ENCODE measurements around the gene PLCB1. TPM values are rescaled to one million over a fixed set of nuclear protein-coding genes. Genes with fewer than 3 reads are reported as not detected.

PLCB1 gene
- total RNA-seq, 1 experiment from 2014 or later, result not detected

GRCh38 chr20:8646033-8646441 is 514.0 kb downstream of the PLCB1 start:
- H2AFZ ChIP-seq, result no peak overlapping the region
- H3K9me3 ChIP-seq (ENCODE audit: insufficient read depth, low read depth), result no peaks in the 10 kb centered on the region
- BruUV-seq (replicated peaks), result no TSS peak
- H3K9me2 ChIP-seq (ENCODE audit: insufficient read depth), result no peaks in the 10 kb centered on the region
- H3K27me3 ChIP-seq (ENCODE audit: insufficient read depth, low read depth), result 0 out of 2 replicates have a peak, but pooled peaks cover under 1% of the 10 kb centered on the region
- no peaks in the 10 kb centered on the region for H4K20me1 ChIP-seq (ENCODE audit: insufficient read depth)
- no peak overlapping the region for H3K27ac ChIP-seq
- H3K4me2 ChIP-seq, result no peak overlapping the region
- DNase-seq, result no peak
- ChIA-PET CTCF (no interaction called here), POLR2A (ENCODE audit: unreplicated experiment) (no interaction called here)
- H3K4me3 ChIP-seq, result no peak overlapping the region
- no peaks in the 10 kb centered on the region for H3K36me3 ChIP-seq (ENCODE audit: low read depth)
- no peaks in the 10 kb centered on the region for H3F3A ChIP-seq (ENCODE audit: insufficient read depth, low read depth)
- no peaks in the 10 kb centered on the region for H3K4me1 ChIP-seq (replicated peaks; ENCODE audit: insufficient read depth)
- TF ChIP-seq CTCF (conservative IDR thresholded peaks at IDR 0.05), result no peak
- no peak for TF ChIP-seq EZH2 (IDR thresholded peaks at IDR 0.05; ENCODE audit: low read depth)
- intact Hi-C loops (cut with micrococcal nuclease; ENCODE audit: unreplicated experiment), result no loop called here
- no peaks in the 10 kb centered on the region for H3K79me2 ChIP-seq (ENCODE audit: low read depth)

- TF ChIP-seq EZH2 (IDR thresholded peaks at IDR 0.05; ENCODE audit: low read depth) (no peak), CTCF (conservative IDR thresholded peaks at IDR 0.05) (no peak)
- Histone ChIP-seq H4K20me1 (ENCODE audit: insufficient read depth) (no peaks in the 10 kb centered on the region), H3K9me2 (ENCODE audit: insufficient read depth) (no peaks in the 10 kb centered on the region), H3K4me3 (no peak overlapping the region), H2AFZ (no peak overlapping the region), H3K27ac (no peak overlapping the region), H3K9me3 (ENCODE audit: insufficient read depth, low read depth) (no peaks in the 10 kb centered on the region), H3K36me3 (ENCODE audit: low read depth) (no peaks in the 10 kb centered on the region), H3K4me1 (replicated peaks; ENCODE audit: insufficient read depth) (no peaks in the 10 kb centered on the region), H3K27me3 (ENCODE audit: insufficient read depth, low read depth) (peaks cover 7% of the 10 kb centered on the region; the same call in 1 of the 2 replicates), H3K4me2 (no peak overlapping the region), H3F3A (ENCODE audit: insufficient read depth, low read depth) (no peaks in the 10 kb centered on the region), H3K79me2 (ENCODE audit: low read depth) (no peaks in the 10 kb centered on the region)
- BruUV-seq (replicated peaks), result no TSS peak
- intact Hi-C loops (cut with micrococcal nuclease; ENCODE audit: unreplicated experiment), result no loop called here
- ChIA-PET CTCF (no interaction called here), POLR2A (ENCODE audit: unreplicated experiment) (no interaction called here)
- DNase-seq, result no peak
Measured at GRCh38 chr20:8646716-8647115, 514.6 kb downstream of the PLCB1 start.

GRCh38 chr20:8647961-8648441 is 515.9 kb downstream of the PLCB1 start:
- TF ChIP-seq CTCF (conservative IDR thresholded peaks at IDR 0.05), result no peak
- TF ChIP-seq EZH2 (IDR thresholded peaks at IDR 0.05; ENCODE audit: low read depth), result no peak
- BruUV-seq (replicated peaks), result no TSS peak

More at GRCh38 chr20:8647961-8648441, 515.9 kb downstream of the PLCB1 start:
- H3K4me3 ChIP-seq, result no peak overlapping the region
- H3F3A ChIP-seq (ENCODE audit: insufficient read depth, low read depth), result no peaks in the 10 kb centered on the region
- intact Hi-C loops (cut with micrococcal nuclease; ENCODE audit: unreplicated experiment), result no loop called here
- H3K9me3 ChIP-seq (ENCODE audit: insufficient read depth, low read depth), result no peaks in the 10 kb centered on the region
- no peaks in the 10 kb centered on the region for H4K20me1 ChIP-seq (ENCODE audit: insufficient read depth)
- no peak overlapping the region for H2AFZ ChIP-seq
- peaks cover 10% of the 10 kb centered on the region; the same call in 1 of the 2 replicates for H3K27me3 ChIP-seq (ENCODE audit: insufficient read depth, low read depth)
- H3K79me2 ChIP-seq (ENCODE audit: low read depth), result no peaks in the 10 kb centered on the region
- H3K4me1 ChIP-seq (replicated peaks; ENCODE audit: insufficient read depth), result no peaks in the 10 kb centered on the region
- DNase-seq, result no peak
- ChIA-PET CTCF (no interaction called here), POLR2A (ENCODE audit: unreplicated experiment) (no interaction called here)
- no peak overlapping the region for H3K27ac ChIP-seq
- no peaks in the 10 kb centered on the region for H3K9me2 ChIP-seq (ENCODE audit: insufficient read depth)
- no peaks in the 10 kb centered on the region for H3K36me3 ChIP-seq (ENCODE audit: low read depth)
- H3K4me2 ChIP-seq, result no peak overlapping the region

All from PC-9 (cell line).